HG03159 (cell line): Measurements from ENCODE around the gene FZR1.

Experiments
- ATAC-seq: cut with Tn5 transposase; IDR thresholded peaks from one replicate; pipeline ENCODE4 v1.9.1; 2021; ENCODE audit warnings: mild to moderate bottlenecking, moderate library complexity; ENCODE audit not compliant: unreplicated experiment

Gene FZR1

GRCh38 chr19:3586707-3587346 lies 80.7 kb downstream of the FZR1 start:
- no peak for ATAC-seq
